HepG2 (cell line): ENCODE results near the gene SGK1. TPM values are rescaled to one million over a fixed set of nuclear protein-coding genes. Genes with fewer than 3 reads are reported as not detected.
"Not testable (repeated sequence)": the region's sequence is repeated elsewhere in the genome, so short reads cannot be mapped to it uniquely, and the experiment has no call there.

Source experiments
- ATAC-seq: fragments of 200-7000 bp; cut with Tn5 transposase; 3 replicates; pipeline ENCODE4 v1.9.1; 2020; ENCODE audit warnings: mild to moderate bottlenecking, moderate library complexity
- BruUV-seq: library from RNA; stranded (reverse); fragments of 400-500 nt; replicated peaks from 2 replicates; lab custom pipeline; 2021; lab: Mats Ljungman, UMichigan
- CTCF ChIA-PET: fragments of 300-600 bp; formaldehyde crosslinking; extraction: SDS; loops from one replicate; lab custom pipeline; 2021; ENCODE audit warnings: low total read pairs, inconsistent platforms, low intra/inter-chr PET ratio; lab: Yijun Ruan, JAX
- POLR2A ChIA-PET: fragments of 350-600 bp; sonication (Branson Sonifier 250); formaldehyde crosslinking; loops from one replicate; lab custom pipeline; 2020; ENCODE audit warnings: antibody characterized with exemption, inconsistent platforms; lab: Yijun Ruan, JAX
- DNase-seq: peaks from one replicate; pipeline ENCODE4 v3.0.0-alpha.2; 2015; ENCODE audit warnings: low spot score
- FAIRE-seq: peaks from 3 replicates; lab custom pipeline; 2011; peaks lifted over from hg19 to GRCh38; lab: Jason Lieb, UNC
- H2AFZ ChIP-seq: one replicate; pipeline ENCODE4 v1.6.1; 2011; ENCODE audit warnings: low read length, inconsistent platforms
- H3K27ac ChIP-seq: fragments of 300-600 bp; 3 replicates; pipeline ENCODE4 v1.8.0; 2011; ENCODE audit warnings: mixed run types, mild to moderate bottlenecking, mixed read lengths, low read length, inconsistent platforms; ENCODE audit not compliant: insufficient read depth; ENCODE audit errors: extremely low read length
- H3K27me3 ChIP-seq, 2 experiments: fragments of 200-600 bp in 1 of 2; 2 replicates in 1 of 2; 3 replicates in 1 of 2; pipeline versions ENCODE4 v1.6.0 to v1.8.0; 2011; ENCODE audit warnings: low read length in 2 of 2, mild to moderate bottlenecking in 2 of 2, moderate library complexity in 2 of 2, inconsistent platforms in 1 of 2; ENCODE audit not compliant: insufficient read depth in 2 of 2, control insufficient read depth in 1 of 2
- H3K36me3 ChIP-seq, 2 experiments: fragments of 200-600 bp in 1 of 2; replicated peaks in 1 of 2; 2 replicates in 1 of 2; 3 replicates in 1 of 2; pipeline versions ENCODE4 v1.5.1 to v1.8.0; 2011; ENCODE audit warnings: low read length in 2 of 2, inconsistent platforms in 1 of 2; ENCODE audit not compliant: insufficient read depth in 2 of 2, control insufficient read depth in 1 of 2
- H3K4me1 ChIP-seq: 2 replicates; pipeline ENCODE4 v1.5.1; 2012; ENCODE audit warnings: low read length, inconsistent platforms; ENCODE audit not compliant: insufficient read depth
- H3K4me2 ChIP-seq: 2 replicates; pipeline ENCODE4 v1.6.0; 2011; ENCODE audit warnings: low read depth, low read length, inconsistent platforms
- H3K4me3 ChIP-seq, 3 experiments: fragments of 200-600 bp in 1 of 3; sonication (generic), shearing (Covaris generic) in 1 of 3; replicated peaks in 1 of 3; 2 replicates each; pipeline ENCODE4 v1.5.1; 2011 to 2016; ENCODE audit warnings: low read length in 3 of 3, inconsistent platforms in 2 of 3, low read depth in 2 of 3, mild to moderate bottlenecking in 2 of 3, control low read depth in 1 of 3, mixed read lengths in 1 of 3; ENCODE audit not compliant: insufficient read depth in 1 of 3
- H3K79me2 ChIP-seq: one replicate; pipeline ENCODE4 v1.6.1; 2011; ENCODE audit warnings: low read length, inconsistent platforms; ENCODE audit not compliant: insufficient read depth
- H3K9ac ChIP-seq: 2 replicates; pipeline ENCODE4 v1.6.0; 2011; ENCODE audit warnings: mild to moderate bottlenecking, low read depth, low read length, inconsistent platforms; ENCODE audit not compliant: insufficient read depth
- H3K9me3 ChIP-seq: 2 replicates; pipeline ENCODE4 v1.5.1; 2012; ENCODE audit warnings: mild to moderate bottlenecking, low read length
- H4K20me1 ChIP-seq: 2 replicates; pipeline ENCODE4 v1.6.0; 2011; ENCODE audit warnings: inconsistent platforms, mild to moderate bottlenecking, low read length, moderate library complexity; ENCODE audit not compliant: insufficient read depth
- FOXM1 ChIP-seq: sonication (generic); formaldehyde crosslinking; IDR thresholded peaks from 2 replicates; pipeline ENCODE4 v1.5.0; 2020; ENCODE audit warnings: missing genetic modification reagents
- REPIN1 ChIP-seq: sonication (generic); formaldehyde crosslinking; IDR thresholded peaks from 2 replicates; pipeline ENCODE4 v1.8.0; 2022; ENCODE audit warnings: missing genetic modification reagents, low read depth, mild to moderate bottlenecking, borderline replicate concordance
- TCF7L2 ChIP-seq: IDR thresholded peaks from 2 replicates; pipeline ENCODE4 v1.6.1; 2011; ENCODE audit warnings: mild to moderate bottlenecking, low read depth, low read length, moderate library complexity
- ZFP41 ChIP-seq: sonication (generic); formaldehyde crosslinking; IDR thresholded peaks from 2 replicates; pipeline ENCODE4 v1.4.0; 2020; ENCODE audit warnings: mild to moderate bottlenecking, missing genetic modification reagents, borderline replicate concordance
- ZNF10 ChIP-seq: sonication (generic); formaldehyde crosslinking; IDR thresholded peaks from 2 replicates; pipeline ENCODE4 v1.4.0; 2020; ENCODE audit warnings: mild to moderate bottlenecking, low read depth, missing genetic modification reagents, borderline replicate concordance
- ZNF446 ChIP-seq: sonication (generic); formaldehyde crosslinking; IDR thresholded peaks from 2 replicates; pipeline ENCODE4 v1.5.0; 2020; ENCODE audit warnings: mild to moderate bottlenecking, missing genetic modification reagents
- WGBS: methylation state at CpG from one replicate; pipeline ENCODE4 v1.1.6; 2017; ENCODE audit warnings: low lambda C conversion rate; 5-methylcytosine and 5-hydroxymethylcytosine counted together
- in situ Hi-C: cut with HindIII; loops from 2 replicates; pipeline ENCODE4 v1.10.0; 2017; ENCODE audit warnings: low pct_unique_long_range_greater_than_20kb; ENCODE audit not compliant: extremely low pct_ligation_motif_present
- intact Hi-C: fragments of 100-400 bp; cut with micrococcal nuclease; formaldehyde crosslinking; loops from one replicate; pipeline ENCODE4 v1.10.0; 2022; ENCODE audit not compliant: unreplicated experiment
- polyA plus RNA-seq, 8 experiments: library from polyadenylated mRNA; depleted of rRNA in 3 of 8; stranded (reverse) in 7 of 8; unstranded in 1 of 8; fragments of >200 nt; fragmentation: Illumina TruSeq in 4 of 8; extraction: Trizol in 4 of 8; gene quantifications; 2 replicates each; pipeline versions ENCODE4 v1.2.1 to v1.2.3, GENCODE V29; 2011 to 2016; ENCODE audit warnings: low read depth in 4 of 8, missing spikeins in 1 of 8, mixed read lengths in 1 of 8; ENCODE audit not compliant: insufficient read depth in 1 of 8
- total RNA-seq, 5 experiments: library from RNA; depleted of rRNA; stranded (reverse); fragments of >200 nt; fragmentation: Illumina TruSeq; extraction: Trizol; gene quantifications; 2 replicates each; pipeline ENCODE4 v1.2.3, GENCODE V29; 2016; ENCODE audit warnings: low read depth in 1 of 5
- TF ChIP-seq, protein P1 (sequence below): sonication (generic); formaldehyde crosslinking; IDR thresholded peaks from 2 replicates; pipeline ENCODE4 v1.5.0; 2020; ENCODE audit warnings: mild to moderate bottlenecking, missing genetic modification reagents, borderline replicate concordance

The SGK1 gene
- total and polyA plus RNA-seq, 2 of the 13 experiments (the other 11 are each of a cell fraction or from before 2014, with no cell fraction given), result 56.1 to 56.2 TPM

DNA sequence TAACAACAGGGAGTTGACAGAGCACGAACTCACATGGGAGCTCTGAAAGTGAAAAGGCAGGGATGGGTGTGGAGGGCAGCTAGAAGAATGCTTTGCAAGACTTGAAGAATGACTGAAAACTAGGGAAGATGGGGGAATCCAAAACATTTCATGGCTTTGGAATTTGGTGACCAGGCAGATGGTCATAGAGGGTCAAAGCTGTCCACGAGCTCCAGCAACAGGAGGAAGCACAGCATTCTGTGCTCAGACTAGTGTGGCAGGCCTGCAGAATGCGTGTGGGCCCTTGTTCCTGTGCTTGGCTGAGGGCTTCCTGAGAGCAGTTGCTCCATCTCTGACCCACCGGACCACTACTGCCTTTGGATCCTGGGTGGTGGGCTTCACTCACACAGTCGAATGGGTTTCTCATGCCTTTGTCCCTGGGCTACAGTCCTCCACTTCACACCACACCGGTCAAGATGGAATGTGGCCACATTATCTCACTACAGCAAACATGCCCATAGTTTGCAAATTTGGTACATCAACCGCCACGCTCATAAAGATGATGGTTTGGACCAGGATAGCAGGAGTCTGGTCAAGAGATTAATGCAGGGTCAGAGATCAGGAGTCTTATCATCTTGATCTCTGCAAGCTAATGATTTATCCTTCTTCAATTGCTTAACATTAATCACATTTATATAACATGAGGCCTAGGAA is 100.7 kb downstream of the SGK1 start (continued):
- TF ChIP-seq, protein P1, sequence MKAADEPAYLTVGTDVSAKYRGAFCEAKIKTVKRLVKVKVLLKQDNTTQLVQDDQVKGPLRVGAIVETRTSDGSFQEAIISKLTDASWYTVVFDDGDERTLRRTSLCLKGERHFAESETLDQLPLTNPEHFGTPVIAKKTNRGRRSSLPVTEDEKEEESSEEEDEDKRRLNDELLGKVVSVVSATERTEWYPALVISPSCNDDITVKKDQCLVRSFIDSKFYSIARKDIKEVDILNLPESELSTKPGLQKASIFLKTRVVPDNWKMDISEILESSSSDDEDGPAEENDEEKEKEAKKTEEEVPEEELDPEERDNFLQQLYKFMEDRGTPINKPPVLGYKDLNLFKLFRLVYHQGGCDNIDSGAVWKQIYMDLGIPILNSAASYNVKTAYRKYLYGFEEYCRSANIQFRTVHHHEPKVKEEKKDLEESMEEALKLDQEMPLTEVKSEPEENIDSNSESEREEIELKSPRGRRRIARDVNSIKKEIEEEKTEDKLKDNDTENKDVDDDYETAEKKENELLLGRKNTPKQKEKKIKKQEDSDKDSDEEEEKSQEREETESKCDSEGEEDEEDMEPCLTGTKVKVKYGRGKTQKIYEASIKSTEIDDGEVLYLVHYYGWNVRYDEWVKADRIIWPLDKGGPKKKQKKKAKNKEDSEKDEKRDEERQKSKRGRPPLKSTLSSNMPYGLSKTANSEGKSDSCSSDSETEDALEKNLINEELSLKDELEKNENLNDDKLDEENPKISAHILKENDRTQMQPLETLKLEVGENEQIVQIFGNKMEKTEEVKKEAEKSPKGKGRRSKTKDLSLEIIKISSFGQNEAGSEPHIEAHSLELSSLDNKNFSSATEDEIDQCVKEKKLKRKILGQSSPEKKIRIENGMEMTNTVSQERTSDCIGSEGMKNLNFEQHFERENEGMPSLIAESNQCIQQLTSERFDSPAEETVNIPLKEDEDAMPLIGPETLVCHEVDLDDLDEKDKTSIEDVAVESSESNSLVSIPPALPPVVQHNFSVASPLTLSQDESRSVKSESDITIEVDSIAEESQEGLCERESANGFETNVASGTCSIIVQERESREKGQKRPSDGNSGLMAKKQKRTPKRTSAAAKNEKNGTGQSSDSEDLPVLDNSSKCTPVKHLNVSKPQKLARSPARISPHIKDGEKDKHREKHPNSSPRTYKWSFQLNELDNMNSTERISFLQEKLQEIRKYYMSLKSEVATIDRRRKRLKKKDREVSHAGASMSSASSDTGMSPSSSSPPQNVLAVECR (CRISPR knock-in tag), result no peak

DNA sequence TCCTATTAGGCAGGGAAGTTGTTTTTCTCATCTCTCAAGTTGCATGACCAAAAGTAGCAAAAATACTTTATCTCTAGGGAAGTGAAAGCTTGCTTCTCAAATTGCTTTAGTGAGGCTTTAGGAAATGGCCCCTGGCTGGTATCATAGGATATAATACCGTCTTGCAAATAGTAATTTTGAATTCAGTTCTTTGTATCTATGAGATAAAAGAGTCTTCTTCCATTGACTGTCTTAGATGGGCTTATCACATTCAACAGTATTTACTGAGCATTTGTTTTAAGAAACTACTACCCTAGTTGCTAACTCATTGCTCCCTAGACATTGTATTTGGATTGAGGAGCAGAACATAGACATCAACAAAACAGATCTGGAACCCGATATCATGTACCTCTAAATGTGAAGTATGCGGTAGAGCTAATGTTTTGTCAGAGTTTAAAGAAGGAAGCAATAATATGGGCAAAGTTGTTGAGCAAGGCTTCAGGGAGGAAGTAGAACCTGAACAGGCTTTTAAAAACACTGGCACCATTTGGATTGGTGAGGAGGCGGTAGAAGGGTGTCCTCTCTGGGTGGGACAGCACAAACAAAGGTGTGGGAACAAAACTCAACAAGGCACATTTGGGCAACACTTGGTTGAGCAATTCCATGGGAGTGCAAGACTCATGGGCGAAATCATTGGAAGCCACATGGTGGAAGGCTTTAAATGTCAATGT is 101.5 kb downstream of the SGK1 start:
- in situ Hi-C loops, result no loop called here
- Histone ChIP-seq H3K4me2 (no peak overlapping the region), H3K9ac (no peak overlapping the region), H3K4me1 (peaks cover 17% of the 10 kb centered on the region), H3K9me3 (no peaks in the 10 kb centered on the region), H3K27ac (no peak overlapping the region), H3K27me3 (no peaks in the 10 kb centered on the region), H3K4me3 (no peak overlapping the region), H3K36me3 (no peaks in the 10 kb centered on the region), H3K79me2 (no peaks in the 10 kb centered on the region), H2AFZ (peak overlapping the region; percentile 18), H4K20me1 (no peaks in the 10 kb centered on the region)
- TF ChIP-seq ZFP41 (CRISPR knock-in tag) (no peak), TCF7L2 (no peak), ZNF10 (CRISPR knock-in tag) (no peak), ZNF446 (no peak), FOXM1 (no peak), REPIN1 (CRISPR knock-in tag) (no peak)
- ATAC-seq (no peak), DNase-seq (no peak), FAIRE-seq (no peak)
- no TSS peak for BruUV-seq
- intact Hi-C loops, result no loop called here
- WGBS, result 67% methylated on average over 5 of the region's 5 CpGs
- ChIA-PET POLR2A (no interaction called here), CTCF (no interaction called here)

DNA sequence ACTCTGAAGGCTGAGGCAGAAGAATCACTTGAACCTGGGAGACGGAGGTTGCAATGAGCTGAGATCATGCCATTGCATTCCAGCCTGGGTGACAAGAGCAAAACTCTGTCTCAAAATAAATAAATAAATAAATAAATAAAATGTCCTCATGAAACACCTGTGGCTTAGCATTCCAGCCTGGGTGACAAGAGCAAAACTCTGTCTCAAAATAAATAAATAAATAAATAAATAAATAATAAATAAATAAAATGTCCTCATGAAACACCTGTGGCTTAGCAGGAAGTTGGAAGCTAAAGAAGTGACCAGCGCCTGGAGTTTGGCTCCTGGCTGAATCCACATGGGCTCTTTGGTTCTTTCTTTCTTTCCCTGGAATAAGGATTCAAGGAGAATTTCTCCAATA is 104.5 kb downstream of the SGK1 start:
- in situ Hi-C loops, H3K36me3 ChIP-seq, CTCF ChIA-PET, intact Hi-C loops, H2AFZ ChIP-seq, H3K27ac ChIP-seq, H3K9me3 ChIP-seq, DNase-seq, H3K4me2 ChIP-seq, H4K20me1 ChIP-seq, FAIRE-seq, H3K79me2 ChIP-seq, H3K9ac ChIP-seq, ATAC-seq, H3K27me3 ChIP-seq, BruUV-seq, POLR2A ChIA-PET, H3K4me3 ChIP-seq: not testable (repeated sequence)
- peaks cover 25% of the 10 kb centered on the region for H3K4me1 ChIP-seq
- 89% methylated on average over 2 of the region's 2 CpGs for WGBS
